OCI-LY7 (cell line): ENCODE measurements around the gene HOXB8. TPM values are rescaled to one million over a fixed set of nuclear protein-coding genes. Genes with fewer than 3 reads are reported as not detected.

Experiments
- BruUV-seq: library from RNA; stranded (reverse); fragments of 400-500 nt; replicated peaks from 2 replicates; lab custom pipeline; 2021; lab: Mats Ljungman, UMichigan
- CTCF ChIA-PET: fragments of 300-600 bp; sonication (Branson Sonifier 250); formaldehyde crosslinking; loops from one replicate; lab custom pipeline; 2022; ENCODE audit warnings: antibody characterized with exemption; ENCODE audit not compliant: unreplicated experiment; lab: Charles Lee
- POLR2A ChIA-PET: fragments of 300-600 bp; sonication (Branson Sonifier 250); formaldehyde crosslinking; loops from one replicate; lab custom pipeline; 2022; ENCODE audit warnings: antibody characterized with exemption; lab: Charles Lee
- DNase-seq: peaks from one replicate; pipeline ENCODE4 v3.0.0-alpha.2; 2015; ENCODE audit warnings: low spot score
- H2AFZ ChIP-seq: fragments of 200-600 bp; sonication (generic), shearing (Covaris generic); 2 replicates; pipeline ENCODE4 v1.6.1; 2014; ENCODE audit warnings: mild to moderate bottlenecking, antibody characterized with exemption, low read length, moderate library complexity
- H3K27ac ChIP-seq: fragments of 200-600 bp; sonication (generic); 2 replicates; pipeline ENCODE4 v1.5.1; 2014; ENCODE audit warnings: mixed run types, low read depth, mild to moderate bottlenecking, moderate library complexity, low read length, inconsistent platforms; ENCODE audit not compliant: poor library complexity, severe bottlenecking
- H3K36me3 ChIP-seq: fragments of 200-600 bp; sonication (generic); 2 replicates; pipeline ENCODE4 v1.6.1; 2014; ENCODE audit warnings: mild to moderate bottlenecking, antibody characterized with exemption, low read length, moderate library complexity, mixed read lengths; ENCODE audit not compliant: insufficient read depth
- H3K4me1 ChIP-seq: fragments of 200-600 bp; sonication (generic); 2 replicates; pipeline ENCODE4 v1.5.1; 2014; ENCODE audit warnings: mild to moderate bottlenecking, low read length; ENCODE audit not compliant: insufficient read depth, poor library complexity, severe bottlenecking
- H3K4me2 ChIP-seq: fragments of 200-600 bp; sonication (generic); 2 replicates; pipeline ENCODE4 v1.6.1; 2014; ENCODE audit warnings: mild to moderate bottlenecking, low read length
- H3K4me3 ChIP-seq: fragments of 200-600 bp; sonication (generic); 2 replicates; pipeline ENCODE4 v1.5.1; 2014; ENCODE audit warnings: mild to moderate bottlenecking, low read depth, low read length; ENCODE audit not compliant: poor library complexity, severe bottlenecking
- H3K79me2 ChIP-seq: fragments of 200-600 bp; sonication (generic); 2 replicates; pipeline ENCODE4 v1.6.1; 2016; ENCODE audit warnings: low read depth, mild to moderate bottlenecking, low read length, moderate library complexity, mixed read lengths; ENCODE audit not compliant: insufficient read depth
- H3K9me2 ChIP-seq: fragments of 200-600 bp; sonication (generic); 2 replicates; pipeline ENCODE4 v1.6.1; 2016; ENCODE audit warnings: mild to moderate bottlenecking, low read length, mixed read lengths; ENCODE audit not compliant: insufficient read depth
- H3K9me3 ChIP-seq: fragments of 200-600 bp; sonication (generic); 2 replicates; pipeline ENCODE4 v1.6.1; 2014; ENCODE audit warnings: mild to moderate bottlenecking, mixed run types, low read length, mixed read lengths
- H4K20me1 ChIP-seq: fragments of 200-600 bp; sonication (generic); 2 replicates; pipeline ENCODE4 v1.6.1; 2014; ENCODE audit warnings: mild to moderate bottlenecking, antibody characterized with exemption, low read length, moderate library complexity, mixed read lengths; ENCODE audit not compliant: insufficient read depth
- EZH2phosphoT487 ChIP-seq: fragments of 200-600 bp; sonication (generic); IDR thresholded peaks from 2 replicates; pipeline ENCODE4 v1.6.1; 2018; ENCODE audit warnings: low read depth, borderline replicate concordance, mild to moderate bottlenecking, mixed run types, antibody characterized with exemption, low read length, moderate library complexity, mixed read lengths
- intact Hi-C: fragments of 100-400 bp; cut with micrococcal nuclease; formaldehyde crosslinking; loops from one replicate; pipeline ENCODE4 v1.10.0; 2022; ENCODE audit not compliant: unreplicated experiment
- total RNA-seq, 2 experiments: library from RNA; depleted of rRNA in 1 of 2; stranded (reverse); fragments of >200 nt in 1 of 2; shearing (Covaris generic) in 1 of 2; gene quantifications; 2 replicates each; pipeline ENCODE4 v1.2.3, GENCODE V29; 2014 to 2022
- TF ChIP-seq, protein P1 (sequence below): fragments of 200-600 bp; sonication (generic); conservative IDR thresholded peaks from 2 replicates; pipeline ENCODE4 v1.5.1; 2014; ENCODE audit warnings: mild to moderate bottlenecking, antibody characterized with exemption, low read length, moderate library complexity, mixed read lengths

The HOXB8 gene
- total RNA-seq, 2 experiments from 2014 or later: not detected

DNA sequence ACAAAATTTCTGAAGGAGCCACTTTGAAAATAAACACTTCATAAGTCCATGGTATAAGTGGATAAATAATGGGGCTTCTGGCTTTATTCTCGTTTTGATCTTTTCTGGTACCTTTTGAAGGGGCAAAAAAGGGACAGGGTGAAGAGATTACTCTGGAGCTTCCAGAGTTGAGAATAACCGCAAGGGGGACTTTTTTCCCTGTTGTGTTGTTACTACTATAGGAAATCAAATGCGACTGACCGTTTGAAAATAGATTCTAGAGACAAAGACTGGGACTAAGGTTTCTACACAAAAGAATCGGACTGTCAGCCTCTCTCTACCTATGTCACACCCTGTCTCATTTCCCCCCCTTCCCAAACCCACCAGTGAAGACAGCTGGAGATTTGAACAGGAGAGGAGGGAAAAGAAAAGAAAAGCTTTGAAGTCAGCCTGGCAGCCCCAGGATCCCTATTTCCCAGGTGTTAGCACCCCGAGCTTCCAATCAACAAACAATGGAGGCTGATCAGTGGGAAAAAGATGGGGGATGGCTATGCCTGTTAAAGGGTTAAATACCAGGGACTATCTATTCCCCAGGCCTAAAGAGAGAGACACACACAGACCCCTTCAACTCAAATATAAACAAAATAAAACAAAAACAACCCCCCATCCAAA lies 45.3 kb downstream of the HOXB8 start:
- no TSS peak for BruUV-seq
- Histone ChIP-seq H3K4me1 (no peaks in the 10 kb centered on the region), H3K36me3 (no peaks in the 10 kb centered on the region), H3K9me2 (no peaks in the 10 kb centered on the region), H3K4me2 (no peak overlapping the region), H2AFZ (no peak overlapping the region), H3K79me2 (no peaks in the 10 kb centered on the region), H3K9me3 (no peaks in the 10 kb centered on the region), H4K20me1 (no peaks in the 10 kb centered on the region), H3K27ac (no peak overlapping the region), H3K4me3 (no peak overlapping the region)
- ChIA-PET CTCF (no interaction called here), POLR2A (no interaction called here)
- intact Hi-C loops: no loop called here
- TF ChIP-seq EZH2phosphoT487: no peak
- DNase-seq: no peak

DNA sequence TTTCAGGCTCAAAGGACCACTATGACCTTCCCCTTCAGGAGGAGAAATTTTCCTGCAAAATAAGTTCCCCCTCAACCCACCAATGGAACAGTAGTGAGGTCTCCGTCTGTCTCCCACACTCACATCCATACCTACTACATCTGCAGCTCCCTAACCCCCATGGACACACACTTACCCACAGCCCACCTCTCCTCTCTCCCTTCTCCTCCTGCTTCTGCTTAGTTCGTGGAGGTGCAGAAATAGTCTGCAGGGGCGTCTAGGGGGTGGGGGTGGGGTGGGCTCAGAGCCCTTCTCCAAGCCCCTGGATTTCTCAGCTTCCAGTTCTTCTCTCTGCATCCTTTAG lies 45.9 kb downstream of the HOXB8 start:
- no peak overlapping the region for H3K27ac ChIP-seq
- H3K4me3 ChIP-seq: no peak overlapping the region
- no TSS peak for BruUV-seq
- H3K4me1 ChIP-seq: no peaks in the 10 kb centered on the region
- no peaks in the 10 kb centered on the region for H4K20me1 ChIP-seq
- no peak for DNase-seq
- intact Hi-C loops: no loop called here
- H3K4me2 ChIP-seq: no peak overlapping the region
- ChIA-PET POLR2A (no interaction called here), CTCF (no interaction called here)
- no peaks in the 10 kb centered on the region for H3K9me2 ChIP-seq
- no peaks in the 10 kb centered on the region for H3K79me2 ChIP-seq
- no peaks in the 10 kb centered on the region for H3K9me3 ChIP-seq
- TF ChIP-seq, protein P1, sequence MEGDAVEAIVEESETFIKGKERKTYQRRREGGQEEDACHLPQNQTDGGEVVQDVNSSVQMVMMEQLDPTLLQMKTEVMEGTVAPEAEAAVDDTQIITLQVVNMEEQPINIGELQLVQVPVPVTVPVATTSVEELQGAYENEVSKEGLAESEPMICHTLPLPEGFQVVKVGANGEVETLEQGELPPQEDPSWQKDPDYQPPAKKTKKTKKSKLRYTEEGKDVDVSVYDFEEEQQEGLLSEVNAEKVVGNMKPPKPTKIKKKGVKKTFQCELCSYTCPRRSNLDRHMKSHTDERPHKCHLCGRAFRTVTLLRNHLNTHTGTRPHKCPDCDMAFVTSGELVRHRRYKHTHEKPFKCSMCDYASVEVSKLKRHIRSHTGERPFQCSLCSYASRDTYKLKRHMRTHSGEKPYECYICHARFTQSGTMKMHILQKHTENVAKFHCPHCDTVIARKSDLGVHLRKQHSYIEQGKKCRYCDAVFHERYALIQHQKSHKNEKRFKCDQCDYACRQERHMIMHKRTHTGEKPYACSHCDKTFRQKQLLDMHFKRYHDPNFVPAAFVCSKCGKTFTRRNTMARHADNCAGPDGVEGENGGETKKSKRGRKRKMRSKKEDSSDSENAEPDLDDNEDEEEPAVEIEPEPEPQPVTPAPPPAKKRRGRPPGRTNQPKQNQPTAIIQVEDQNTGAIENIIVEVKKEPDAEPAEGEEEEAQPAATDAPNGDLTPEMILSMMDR: no peak
- TF ChIP-seq EZH2phosphoT487: no peak
- H2AFZ ChIP-seq: no peak overlapping the region
- no peaks in the 10 kb centered on the region for H3K36me3 ChIP-seq

DNA sequence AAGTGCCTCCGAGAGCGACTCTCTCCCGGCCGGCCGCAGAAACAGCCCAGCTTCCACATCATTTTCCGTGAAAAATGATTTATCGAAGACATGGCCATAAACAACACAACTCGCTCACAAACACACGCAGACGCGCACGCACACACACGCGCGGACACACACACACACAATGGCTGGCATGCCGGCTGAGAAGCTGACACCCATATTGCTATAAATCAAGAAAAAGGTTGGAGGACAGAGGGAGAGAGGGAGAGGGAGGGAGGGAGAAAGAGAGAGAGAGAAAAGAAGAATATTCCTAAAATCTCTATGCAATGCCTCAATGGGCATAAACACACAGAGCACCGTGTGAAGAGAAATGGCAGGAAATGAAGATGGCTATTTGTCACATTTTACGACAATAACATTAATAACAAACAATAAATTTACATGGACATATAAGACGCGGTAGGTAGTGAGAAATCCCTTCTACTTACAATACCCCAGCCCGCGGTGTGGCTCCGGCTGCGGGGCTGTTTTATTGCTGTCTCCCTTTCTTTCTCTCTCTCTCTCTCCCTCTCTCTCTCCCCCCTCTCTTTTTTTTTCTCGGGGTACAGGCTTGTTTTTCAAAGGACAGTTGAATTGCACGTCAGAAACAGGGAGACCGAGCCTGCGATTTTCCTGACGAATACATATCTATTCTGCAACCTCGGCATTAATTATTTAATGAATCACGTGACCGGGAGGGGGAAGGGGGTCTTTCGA lies 46.4 kb downstream of the HOXB8 start:
- Histone ChIP-seq H3K9me3 (no peaks in the 10 kb centered on the region), H3K79me2 (no peaks in the 10 kb centered on the region), H4K20me1 (no peaks in the 10 kb centered on the region), H3K4me3 (no peak overlapping the region), H3K4me2 (no peak overlapping the region), H3K36me3 (no peaks in the 10 kb centered on the region), H3K4me1 (no peaks in the 10 kb centered on the region), H3K9me2 (no peaks in the 10 kb centered on the region), H3K27ac (no peak overlapping the region), H2AFZ (no peak overlapping the region)
- BruUV-seq: no TSS peak
- CTCF ChIA-PET: no interaction called here
- POLR2A ChIA-PET: no interaction called here
- TF ChIP-seq, protein P1: no peak
- no peak for TF ChIP-seq EZH2phosphoT487
- intact Hi-C loops: no loop called here
- DNase-seq: no peak
